Neural progenitor cell (in vitro differentiated cells): ENCODE data around the gene PTGES2. TPM values are rescaled to one million over a fixed set of nuclear protein-coding genes. Genes with fewer than 3 reads are reported as not detected.

Experiments used
- DNase-seq: peaks from one replicate; pipeline ENCODE4 v3.0.0-alpha.2; 2016; ENCODE audit warnings: low spot score
- H2AFZ ChIP-seq: fragments of 200-600 bp; sonication (generic); replicated peaks from 2 replicates; pipeline ENCODE4 v1.6.1; 2016; ENCODE audit warnings: antibody characterized with exemption
- H3F3A ChIP-seq: fragments of 200-600 bp; sonication (generic); 2 replicates; pipeline ENCODE4 v1.6.1; 2016; ENCODE audit warnings: antibody characterized with exemption, low read depth
- H3K27ac ChIP-seq: fragments of 200-600 bp; sonication (generic); 2 replicates; pipeline ENCODE4 v1.5.1; 2016; ENCODE audit warnings: mild to moderate bottlenecking
- H3K27me3 ChIP-seq: fragments of 200-600 bp; sonication (generic); 2 replicates; pipeline ENCODE4 v1.6.1; 2016; ENCODE audit warnings: mild to moderate bottlenecking, moderate library complexity
- H3K36me3 ChIP-seq: fragments of 200-600 bp; sonication (generic); 2 replicates; pipeline ENCODE4 v1.5.1; 2016
- H3K4me1 ChIP-seq: fragments of 200-600 bp; sonication (generic); 2 replicates; pipeline ENCODE4 v1.6.1; 2016; ENCODE audit warnings: mixed run types
- H3K4me2 ChIP-seq: fragments of 200-600 bp; sonication (generic); 2 replicates; pipeline ENCODE4 v1.6.1; 2016
- H3K4me3 ChIP-seq: fragments of 200-600 bp; sonication (generic); 2 replicates; pipeline ENCODE4 v1.5.1; 2016
- H3K79me2 ChIP-seq: fragments of 200-600 bp; sonication (generic); 2 replicates; pipeline ENCODE4 v1.6.1; 2016; ENCODE audit warnings: low read depth
- H3K9ac ChIP-seq: fragments of 200-600 bp; sonication (generic); 2 replicates; pipeline ENCODE4 v1.6.1; 2016
- H3K9me3 ChIP-seq: fragments of 200-600 bp; sonication (generic); 2 replicates; pipeline ENCODE4 v1.5.1; 2016; ENCODE audit warnings: low read depth
- H4K20me1 ChIP-seq: fragments of 200-600 bp; sonication (generic); 2 replicates; pipeline ENCODE4 v1.6.1; 2016; ENCODE audit warnings: low read depth
- H3K27ac Mint-ChIP-seq: 3 replicates; pipeline ENCODE4 v1.8.0; 2021; ENCODE audit warnings: mixed read lengths
- H3K27me3 Mint-ChIP-seq: 2 replicates; pipeline ENCODE4 v1.8.0; 2022; ENCODE audit warnings: low read depth, mild to moderate bottlenecking, inconsistent platforms, moderate library complexity, mixed read lengths; ENCODE audit not compliant: insufficient read depth
- H3K36me3 Mint-ChIP-seq: 3 replicates; pipeline ENCODE4 v1.8.0; 2021; ENCODE audit warnings: mixed read lengths
- H3K4me1 Mint-ChIP-seq: 3 replicates; pipeline ENCODE4 v1.8.0; 2021; ENCODE audit warnings: mixed read lengths
- H3K4me3 Mint-ChIP-seq: 3 replicates; pipeline ENCODE4 v1.8.0; 2021; ENCODE audit warnings: mild to moderate bottlenecking, moderate library complexity, mixed read lengths
- H3K9me3 Mint-ChIP-seq: 3 replicates; pipeline ENCODE4 v1.8.0; 2020; ENCODE audit warnings: mixed read lengths
- EZH2 ChIP-seq: fragments of 200-600 bp; sonication (generic); IDR thresholded peaks from 2 replicates; pipeline ENCODE4 v1.6.1; 2017; ENCODE audit warnings: antibody characterized with exemption, mild to moderate bottlenecking, moderate library complexity
- EZH2phosphoT487 ChIP-seq: fragments of 200-600 bp; sonication (generic); IDR thresholded peaks from 2 replicates; pipeline ENCODE4 v1.6.1; 2017; ENCODE audit warnings: antibody characterized with exemption
- total RNA-seq: library from RNA; depleted of rRNA; stranded (reverse); fragments of >200 nt; gene quantifications from 2 replicates; pipeline ENCODE4 v1.2.3, GENCODE V29; 2015; ENCODE audit warnings: low replicate concordance
- TF ChIP-seq, protein P1 (sequence below): fragments of 200-600 bp; sonication (generic); IDR thresholded peaks from 2 replicates; pipeline ENCODE4 v1.5.1; 2017; ENCODE audit warnings: antibody characterized with exemption, mild to moderate bottlenecking

The PTGES2 gene
- total RNA-seq, 1 donor from 2014 or later, result 25.7 TPM

DNA sequence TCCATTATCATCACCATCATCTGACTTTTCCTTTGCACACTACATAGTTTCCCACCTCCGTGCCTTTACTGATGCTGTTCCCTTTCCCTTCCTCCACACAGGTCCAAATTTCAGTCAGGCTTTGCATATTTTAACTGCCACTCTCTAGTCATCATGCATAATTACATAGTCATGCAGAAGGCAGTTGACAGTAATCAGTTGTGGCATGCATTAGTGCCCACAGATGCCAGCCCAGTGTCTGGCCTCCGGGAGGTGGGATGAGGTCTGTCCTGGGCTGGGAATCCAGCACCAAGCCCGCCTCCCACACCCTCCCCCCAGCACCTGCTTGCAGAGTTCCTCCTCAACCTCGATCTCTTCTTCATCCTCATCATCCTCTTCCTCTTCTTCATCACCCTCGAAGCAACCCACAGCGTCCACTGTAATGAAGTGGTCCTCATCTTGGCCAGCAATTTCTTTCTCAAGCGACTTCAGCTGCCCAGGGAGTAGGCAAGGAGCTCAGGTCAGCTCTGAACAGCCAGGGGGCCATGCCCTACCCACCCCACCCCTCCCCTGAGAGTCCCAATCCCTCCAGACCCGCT is 41.3 kb upstream of the PTGES2 start:
- no peaks in the 10 kb centered on the region for H3K4me1 Mint-ChIP-seq
- H3K9ac ChIP-seq, result no peak overlapping the region
- no peaks in the 10 kb centered on the region for H3K9me3 Mint-ChIP-seq
- H3K9me3 ChIP-seq, result no peaks in the 10 kb centered on the region
- H3K4me2 ChIP-seq, result no peak overlapping the region
- DNase-seq, result no peak
- H3K4me3 Mint-ChIP-seq, result peak overlapping the region; percentile 17
- no peak overlapping the region for H2AFZ ChIP-seq
- peak overlapping the region; percentile 11 for H3K27ac Mint-ChIP-seq
- H3K36me3 ChIP-seq, result no peaks in the 10 kb centered on the region
- H3K36me3 Mint-ChIP-seq, result peaks cover 26% of the 10 kb centered on the region
- H4K20me1 ChIP-seq, result no peaks in the 10 kb centered on the region
- no peak overlapping the region for H3K4me3 ChIP-seq
- no peaks in the 10 kb centered on the region for H3K4me1 ChIP-seq
- TF ChIP-seq EZH2phosphoT487 (no peak), EZH2 (no peak)
- TF ChIP-seq, protein P1, sequence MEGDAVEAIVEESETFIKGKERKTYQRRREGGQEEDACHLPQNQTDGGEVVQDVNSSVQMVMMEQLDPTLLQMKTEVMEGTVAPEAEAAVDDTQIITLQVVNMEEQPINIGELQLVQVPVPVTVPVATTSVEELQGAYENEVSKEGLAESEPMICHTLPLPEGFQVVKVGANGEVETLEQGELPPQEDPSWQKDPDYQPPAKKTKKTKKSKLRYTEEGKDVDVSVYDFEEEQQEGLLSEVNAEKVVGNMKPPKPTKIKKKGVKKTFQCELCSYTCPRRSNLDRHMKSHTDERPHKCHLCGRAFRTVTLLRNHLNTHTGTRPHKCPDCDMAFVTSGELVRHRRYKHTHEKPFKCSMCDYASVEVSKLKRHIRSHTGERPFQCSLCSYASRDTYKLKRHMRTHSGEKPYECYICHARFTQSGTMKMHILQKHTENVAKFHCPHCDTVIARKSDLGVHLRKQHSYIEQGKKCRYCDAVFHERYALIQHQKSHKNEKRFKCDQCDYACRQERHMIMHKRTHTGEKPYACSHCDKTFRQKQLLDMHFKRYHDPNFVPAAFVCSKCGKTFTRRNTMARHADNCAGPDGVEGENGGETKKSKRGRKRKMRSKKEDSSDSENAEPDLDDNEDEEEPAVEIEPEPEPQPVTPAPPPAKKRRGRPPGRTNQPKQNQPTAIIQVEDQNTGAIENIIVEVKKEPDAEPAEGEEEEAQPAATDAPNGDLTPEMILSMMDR, result no peak
- peaks cover 2% of the 10 kb centered on the region for H3K27me3 Mint-ChIP-seq
- H3K27ac ChIP-seq, result no peak overlapping the region
- no peaks in the 10 kb centered on the region for H3K79me2 ChIP-seq
- no peaks in the 10 kb centered on the region for H3F3A ChIP-seq
- H3K27me3 ChIP-seq, result no peaks in the 10 kb centered on the region

DNA sequence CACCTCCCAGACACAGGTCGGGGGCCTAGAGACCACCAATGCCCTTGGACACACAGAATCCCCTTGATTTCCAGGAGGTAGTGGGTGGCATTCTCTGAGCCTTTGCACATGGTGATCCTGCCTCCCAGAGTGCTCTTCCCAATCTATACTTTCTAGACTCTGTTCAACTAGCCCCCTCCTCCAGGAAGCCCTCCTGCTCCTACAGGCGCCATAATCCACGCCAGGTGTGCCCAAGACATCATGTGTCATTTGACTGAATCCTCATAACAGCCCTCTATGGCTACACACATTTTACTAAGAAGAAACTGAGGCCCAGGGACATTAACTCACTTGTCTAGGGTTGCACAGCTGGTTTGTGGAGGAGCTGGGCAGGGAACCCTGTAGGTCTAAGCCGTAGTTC is 39.7 kb upstream of the PTGES2 start:
- H3K4me3 ChIP-seq, result no peak overlapping the region
- H3K79me2 ChIP-seq, result no peaks in the 10 kb centered on the region
- H3K27me3 ChIP-seq, result no peaks in the 10 kb centered on the region
- no peak overlapping the region for H3K9ac ChIP-seq
- peaks cover 4% of the 10 kb centered on the region for H3F3A ChIP-seq
- no peaks in the 10 kb centered on the region for H3K36me3 ChIP-seq
- Mint-ChIP-seq H3K4me1 (no peaks in the 10 kb centered on the region), H3K4me3 (no peak overlapping the region), H3K27ac (no peak overlapping the region), H3K27me3 (peaks cover 2% of the 10 kb centered on the region), H3K36me3 (peaks cover 28% of the 10 kb centered on the region), H3K9me3 (no peaks in the 10 kb centered on the region)
- TF ChIP-seq, protein P1, result no peak
- peaks cover 8% of the 10 kb centered on the region for H4K20me1 ChIP-seq
- DNase-seq, result no peak
- H3K9me3 ChIP-seq, result no peaks in the 10 kb centered on the region
- no peaks in the 10 kb centered on the region for H3K4me1 ChIP-seq
- H2AFZ ChIP-seq, result no peak overlapping the region
- H3K27ac ChIP-seq, result no peak overlapping the region
- H3K4me2 ChIP-seq, result no peak overlapping the region

DNA sequence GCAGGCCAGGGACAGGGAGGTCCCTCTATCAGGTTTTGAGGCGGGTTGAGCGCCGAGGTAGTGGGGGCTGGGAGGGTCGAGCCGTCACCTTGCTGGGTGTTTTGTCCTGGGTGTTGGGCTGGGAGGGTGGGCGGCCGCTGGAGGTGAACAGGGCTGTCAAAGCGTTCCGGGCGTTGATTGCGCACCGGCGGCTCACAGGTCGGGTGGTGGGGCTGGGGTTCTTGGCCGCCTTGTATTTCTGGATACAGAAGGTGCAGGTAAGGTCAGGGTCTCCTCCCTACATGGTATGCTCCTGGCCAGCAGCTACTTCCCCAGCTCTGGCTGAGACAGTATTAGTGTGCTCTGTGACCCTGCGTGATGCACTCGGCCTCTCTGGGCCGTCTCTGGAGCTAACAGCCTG is 38.6 kb upstream of the PTGES2 start:
- Histone ChIP-seq H3K27ac (no peak overlapping the region), H3F3A (peaks cover 9% of the 10 kb centered on the region), H3K4me3 (no peak overlapping the region), H4K20me1 (peaks cover 13% of the 10 kb centered on the region), H3K9me3 (no peaks in the 10 kb centered on the region), H3K9ac (no peak overlapping the region), H3K27me3 (no peaks in the 10 kb centered on the region), H2AFZ (no peak overlapping the region), H3K36me3 (no peaks in the 10 kb centered on the region), H3K4me1 (peaks cover 2% of the 10 kb centered on the region), H3K79me2 (peaks cover 4% of the 10 kb centered on the region), H3K4me2 (no peak overlapping the region)
- Mint-ChIP-seq H3K36me3 (peaks cover 27% of the 10 kb centered on the region), H3K9me3 (no peaks in the 10 kb centered on the region), H3K4me1 (peaks cover 3% of the 10 kb centered on the region), H3K27ac (no peak overlapping the region), H3K4me3 (no peak overlapping the region), H3K27me3 (peaks cover 2% of the 10 kb centered on the region)
- TF ChIP-seq EZH2phosphoT487 (no peak), EZH2 (no peak)
- no peak for DNase-seq

DNA sequence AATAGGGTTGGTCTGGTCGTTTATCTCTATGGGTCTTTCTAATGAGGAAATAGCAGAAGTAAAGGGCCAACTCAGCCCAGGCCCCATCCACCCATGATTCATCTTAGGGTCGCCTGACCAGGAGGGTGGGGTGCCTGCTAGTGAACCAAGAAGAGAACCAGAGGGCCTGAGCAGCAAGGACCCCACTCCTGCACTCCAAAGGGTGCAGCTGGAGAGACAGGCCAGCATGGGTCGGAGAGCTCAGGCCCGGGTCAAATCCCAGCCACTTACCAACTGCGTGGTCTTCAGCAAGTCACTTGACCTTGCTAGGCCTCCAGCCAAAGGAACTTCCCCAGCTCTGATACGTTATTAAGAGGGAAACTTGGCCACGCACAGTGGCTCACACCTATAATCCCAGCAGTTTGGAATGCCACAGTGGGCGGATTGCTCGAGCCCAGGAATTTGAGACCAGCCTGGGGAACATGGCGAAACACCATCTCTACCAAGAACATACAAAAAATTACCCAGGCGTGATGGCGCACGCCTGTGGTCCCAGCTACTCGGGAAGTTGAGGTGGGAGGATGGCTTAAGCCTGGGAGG is 36.9 kb upstream of the PTGES2 start:
- peak overlapping the region; percentile 27 for H3K4me3 Mint-ChIP-seq

More for the DNA sequence above, 36.9 kb upstream of the PTGES2 start:
- Histone ChIP-seq H3K27ac (no peak overlapping the region), H3F3A (peaks cover 9% of the 10 kb centered on the region), H3K4me2 (no peak overlapping the region), H3K4me3 (no peak overlapping the region), H2AFZ (no peak overlapping the region), H3K9ac (no peak overlapping the region), H3K79me2 (peaks cover 10% of the 10 kb centered on the region), H3K27me3 (no peaks in the 10 kb centered on the region), H4K20me1 (peaks cover 13% of the 10 kb centered on the region), H3K36me3 (no peaks in the 10 kb centered on the region), H3K4me1 (peaks cover 5% of the 10 kb centered on the region), H3K9me3 (no peaks in the 10 kb centered on the region)
- no peak for DNase-seq
- TF ChIP-seq, protein P1, result no peak
- TF ChIP-seq EZH2phosphoT487 (no peak), EZH2 (no peak)
- H3K27me3 Mint-ChIP-seq, result no peaks in the 10 kb centered on the region
- no peak overlapping the region for H3K27ac Mint-ChIP-seq
- H3K4me1 Mint-ChIP-seq, result peaks cover 6% of the 10 kb centered on the region
- H3K36me3 Mint-ChIP-seq, result peaks cover 24% of the 10 kb centered on the region
- no peaks in the 10 kb centered on the region for H3K9me3 Mint-ChIP-seq
